IPS-18c (cell line): ENCODE data around the gene SPOCK2.
"Not testable (repeated sequence)": the region's sequence is repeated elsewhere in the genome, so short reads cannot be mapped to it uniquely, and the experiment has no call there.

Experiments used
- H3K4me3 ChIP-seq: 2 replicates; pipeline ENCODE4 v1.7.0; 2013; ENCODE audit warnings: low read depth, mild to moderate bottlenecking, low read length, moderate library complexity; ENCODE audit not compliant: insufficient read depth
- H3K9me3 ChIP-seq: one replicate; pipeline ENCODE4 v1.6.1; 2013; ENCODE audit warnings: mild to moderate bottlenecking, low read length, moderate library complexity; ENCODE audit not compliant: control insufficient read depth, insufficient read depth

Gene SPOCK2, protein sequence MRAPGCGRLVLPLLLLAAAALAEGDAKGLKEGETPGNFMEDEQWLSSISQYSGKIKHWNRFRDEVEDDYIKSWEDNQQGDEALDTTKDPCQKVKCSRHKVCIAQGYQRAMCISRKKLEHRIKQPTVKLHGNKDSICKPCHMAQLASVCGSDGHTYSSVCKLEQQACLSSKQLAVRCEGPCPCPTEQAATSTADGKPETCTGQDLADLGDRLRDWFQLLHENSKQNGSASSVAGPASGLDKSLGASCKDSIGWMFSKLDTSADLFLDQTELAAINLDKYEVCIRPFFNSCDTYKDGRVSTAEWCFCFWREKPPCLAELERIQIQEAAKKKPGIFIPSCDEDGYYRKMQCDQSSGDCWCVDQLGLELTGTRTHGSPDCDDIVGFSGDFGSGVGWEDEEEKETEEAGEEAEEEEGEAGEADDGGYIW

GRCh38 chr10:72087969-72088888, at the start of gene SPOCK2:
SPOCK2 (minus strand) TSS chr10:72088551; CDS start chr10:72088328, 223 bp downstream.
- no peaks in the 10 kb centered on the region for H3K9me3 ChIP-seq
- peak within 1 kb of the TSS; percentile 49 for H3K4me3 ChIP-seq

GRCh38 chr10:72137583-72137982, 49.2 kb upstream of the SPOCK2 start:
- Histone ChIP-seq H3K9me3 (no peaks in the 10 kb centered on the region), H3K4me3 (no peak overlapping the region)

DNA sequence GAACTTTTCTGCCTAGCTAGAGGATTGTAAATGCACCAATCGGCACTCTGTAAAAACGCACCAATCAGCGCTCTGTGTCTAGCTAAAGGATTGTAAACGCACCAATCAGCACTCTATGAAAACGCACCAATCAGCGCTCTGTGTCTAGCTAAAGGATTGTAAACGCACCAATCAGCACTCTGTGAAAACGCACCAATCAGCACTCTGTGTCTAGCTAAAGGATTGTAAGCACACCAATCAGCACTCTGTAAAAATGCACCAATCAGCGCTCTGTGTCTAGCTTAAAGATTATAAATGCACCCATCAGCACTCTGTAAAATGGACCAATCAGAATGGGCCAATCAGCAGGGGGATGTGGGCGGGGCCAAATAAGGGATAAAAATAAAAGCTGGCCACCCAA, 47.9 kb upstream of the SPOCK2 start:
- not testable (repeated sequence) for H3K9me3 ChIP-seq, H3K4me3 ChIP-seq

GRCh38 chr10:72134785-72135767, 46.7 kb upstream of the SPOCK2 start:
- Histone ChIP-seq H3K4me3 (no peak overlapping the region), H3K9me3 (no peaks in the 10 kb centered on the region)

DNA sequence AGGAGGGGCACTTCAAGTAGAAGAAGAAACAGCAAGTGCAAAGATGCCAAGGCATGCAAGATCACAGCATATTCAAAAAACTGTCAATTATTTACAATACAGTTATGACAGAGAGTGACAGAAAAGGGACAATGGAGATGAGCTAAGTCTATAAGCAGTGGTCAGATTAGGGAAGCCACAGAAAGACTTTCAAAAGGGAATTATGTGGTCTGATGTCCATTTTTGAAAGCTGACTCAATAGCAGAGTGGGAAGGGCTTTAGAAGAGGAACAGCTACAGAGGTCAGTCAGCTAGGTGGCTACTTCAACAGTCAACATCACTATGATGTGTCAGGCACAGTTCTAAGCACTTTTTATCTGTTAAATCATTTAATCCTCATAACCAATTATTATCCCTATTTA, 45.2 kb upstream of the SPOCK2 start:
- no peak overlapping the region for H3K4me3 ChIP-seq
- H3K9me3 ChIP-seq: no peaks in the 10 kb centered on the region

DNA sequence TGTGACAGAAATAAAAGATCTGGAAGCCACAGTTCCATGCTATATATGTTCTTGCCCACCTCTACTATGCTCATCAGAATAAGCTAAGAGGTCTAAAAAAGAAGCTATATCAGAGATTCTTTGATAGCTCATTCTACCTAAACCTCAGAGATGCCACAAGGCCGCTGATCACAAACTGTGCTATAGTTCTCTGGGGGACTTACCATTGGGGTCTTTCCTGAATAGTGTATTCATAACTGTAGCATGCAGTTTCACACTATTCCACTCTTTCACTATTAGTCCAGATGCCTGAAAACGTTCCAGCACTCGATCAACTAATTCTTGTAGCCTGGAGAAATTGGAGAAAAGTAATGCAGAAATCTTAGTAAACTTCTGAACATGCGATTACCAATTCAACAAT, 44.5 kb upstream of the SPOCK2 start:
- Histone ChIP-seq H3K4me3 (no peak overlapping the region), H3K9me3 (no peaks in the 10 kb centered on the region)

GRCh38 chr10:72127571-72127970, 39.2 kb upstream of the SPOCK2 start:
- no peaks in the 10 kb centered on the region for H3K9me3 ChIP-seq

GRCh38 chr10:72126872-72127232, 38.5 kb upstream of the SPOCK2 start:
- no peaks in the 10 kb centered on the region for H3K9me3 ChIP-seq
- H3K4me3 ChIP-seq: no peak overlapping the region

More at GRCh38 chr10:72127571-72127970, 39.2 kb upstream of the SPOCK2 start:
- no peak overlapping the region for H3K4me3 ChIP-seq

- Histone ChIP-seq H3K9me3 (no peaks in the 10 kb centered on the region), H3K4me3 (no peak overlapping the region)
These were observed 38.0 kb upstream of the SPOCK2 start for GRCh38 chr10:72126184-72126871.

GRCh38 chr10:72124989-72125388, 36.6 kb upstream of the SPOCK2 start:
- no peaks in the 10 kb centered on the region for H3K9me3 ChIP-seq
- no peak overlapping the region for H3K4me3 ChIP-seq

DNA sequence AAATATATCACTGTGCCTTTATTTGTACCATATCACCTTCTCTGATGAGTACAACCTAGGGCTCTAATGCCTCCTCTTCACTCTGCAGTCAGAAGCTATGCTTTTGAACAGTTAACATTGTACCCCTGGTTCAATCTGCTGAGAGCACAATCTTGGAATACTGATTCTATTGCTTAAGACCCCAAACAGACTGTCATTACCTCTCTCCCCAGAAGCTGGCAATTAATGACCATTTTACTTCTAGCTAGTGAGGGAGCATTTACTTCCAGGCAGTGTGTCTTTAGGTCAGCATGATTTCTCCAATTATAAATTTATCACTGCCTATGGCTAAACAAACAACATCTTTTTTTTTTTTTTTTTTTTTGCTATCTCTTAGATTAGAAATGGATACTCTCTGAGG, 36.0 kb upstream of the SPOCK2 start:
- H3K9me3 ChIP-seq: no peaks in the 10 kb centered on the region
- H3K4me3 ChIP-seq: no peak overlapping the region

GRCh38 chr10:72123616-72124015, 35.3 kb upstream of the SPOCK2 start:
- no peak overlapping the region for H3K4me3 ChIP-seq

GRCh38 chr10:72122221-72122620, 33.9 kb upstream of the SPOCK2 start:
- Histone ChIP-seq H3K9me3 (no peaks in the 10 kb centered on the region), H3K4me3 (no peak overlapping the region)

More at GRCh38 chr10:72123616-72124015, 35.3 kb upstream of the SPOCK2 start:
- H3K9me3 ChIP-seq: no peaks in the 10 kb centered on the region

GRCh38 chr10:72121389-72121788, 33.0 kb upstream of the SPOCK2 start:
- H3K9me3 ChIP-seq: no peaks in the 10 kb centered on the region
- H3K4me3 ChIP-seq: no peak overlapping the region

DNA sequence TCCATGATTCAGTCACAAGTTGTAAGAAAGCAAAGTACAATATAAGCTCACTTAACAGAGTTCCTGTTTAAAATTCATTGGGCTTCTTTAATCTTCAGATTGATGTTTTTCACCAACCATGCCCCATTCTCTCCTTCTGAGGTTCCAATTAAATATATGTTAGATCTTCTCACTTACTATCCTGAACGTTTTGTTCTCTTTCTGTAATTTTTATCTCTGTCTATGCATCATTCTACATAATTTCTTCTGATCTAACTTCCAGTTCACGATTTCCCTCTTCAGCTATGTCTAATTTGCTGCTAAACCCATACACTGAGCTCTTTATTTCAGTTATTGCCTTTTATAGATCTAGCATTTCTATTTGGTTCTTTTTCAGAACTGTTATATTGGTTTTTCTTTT, 28.0 kb upstream of the SPOCK2 start:
- no peaks in the 10 kb centered on the region for H3K9me3 ChIP-seq
- no peak overlapping the region for H3K4me3 ChIP-seq

- H3K4me3 ChIP-seq: no peak overlapping the region
- H3K9me3 ChIP-seq: no peaks in the 10 kb centered on the region
These were observed 26.5 kb upstream of the SPOCK2 start for GRCh38 chr10:72114706-72115450.
